ENCODE results near the gene LILRB1.
"Not testable (repeated sequence)": the region's sequence is repeated elsewhere in the genome, so short reads cannot be mapped to it uniquely, and the experiment has no call there.

The LILRB1 gene

GRCh38 chr19:54630782-54631181 is 498 bp downstream of the LILRB1 start:
- H3K4me3 ChIP-seq (ENCODE audit: low read length) = no peak overlapping the region
- no peak for TF ChIP-seq CTCF (IDR thresholded peaks at IDR 0.05; ENCODE audit: insufficient read depth, low read depth, low read length, missing control alignments)
- no peak for DNase-seq (ENCODE audit: low read depth)

- not testable (repeated sequence) for DNase-seq (ENCODE audit: low read depth); H3K4me3 ChIP-seq (ENCODE audit: low read length)
These were observed 1.4 kb downstream of the LILRB1 start for GRCh38 chr19:54631489-54632337.

GRCh38 chr19:54632517-54632916 is 2.2 kb downstream of the LILRB1 start:
- DNase-seq (ENCODE audit: low read depth); H3K4me3 ChIP-seq (ENCODE audit: low read length): not testable (repeated sequence)

GRCh38 chr19:54633401-54633800 is 3.1 kb downstream of the LILRB1 start:
- no peak for TF ChIP-seq CTCF (IDR thresholded peaks at IDR 0.05; ENCODE audit: insufficient read depth, low read depth, low read length, missing control alignments)
- H3K4me3 ChIP-seq (ENCODE audit: low read length) = no peak overlapping the region

GRCh38 chr19:54636081-54636480 is 5.8 kb downstream of the LILRB1 start:
- DNase-seq (ENCODE audit: low read depth); H3K4me3 ChIP-seq (ENCODE audit: low read length): not testable (repeated sequence)

More at GRCh38 chr19:54633401-54633800, 3.1 kb downstream of the LILRB1 start:
- no peak for DNase-seq (ENCODE audit: low read depth)

- TF ChIP-seq CTCF (IDR thresholded peaks at IDR 0.05; ENCODE audit: insufficient read depth, low read depth, low read length, missing control alignments) = no peak
- DNase-seq (ENCODE audit: low read depth) = no peak
- no peak overlapping the region for H3K4me3 ChIP-seq (ENCODE audit: low read length)
These were observed 8.4 kb downstream of the LILRB1 start for GRCh38 chr19:54638683-54639082.

GRCh38 chr19:54642953-54643352 is 12.7 kb downstream of the LILRB1 start:
- not testable (repeated sequence) for H3K4me3 ChIP-seq (ENCODE audit: low read length); DNase-seq (ENCODE audit: low read depth)

GRCh38 chr19:54643583-54643982 is 13.3 kb downstream of the LILRB1 start:
- not testable (repeated sequence) for H3K4me3 ChIP-seq (ENCODE audit: low read length); DNase-seq (ENCODE audit: low read depth)

GRCh38 chr19:54644056-54644455 is 13.8 kb downstream of the LILRB1 start:
- no peak for TF ChIP-seq CTCF (IDR thresholded peaks at IDR 0.05; ENCODE audit: insufficient read depth, low read depth, low read length, missing control alignments)
- no peak overlapping the region for H3K4me3 ChIP-seq (ENCODE audit: low read length)
- no peak for DNase-seq (ENCODE audit: low read depth)

Data from epithelial cell of esophagus (primary cell).